ENCODE results near the gene TMEM119. TPM values are rescaled to one million over a fixed set of nuclear protein-coding genes. Genes with fewer than 3 reads are reported as not detected.

TMEM119 gene
- total and polyA plus RNA-seq, 2 of the 13 experiments (the other 11 are each of a cell fraction or from before 2014, with no cell fraction given), result not detected

DNA sequence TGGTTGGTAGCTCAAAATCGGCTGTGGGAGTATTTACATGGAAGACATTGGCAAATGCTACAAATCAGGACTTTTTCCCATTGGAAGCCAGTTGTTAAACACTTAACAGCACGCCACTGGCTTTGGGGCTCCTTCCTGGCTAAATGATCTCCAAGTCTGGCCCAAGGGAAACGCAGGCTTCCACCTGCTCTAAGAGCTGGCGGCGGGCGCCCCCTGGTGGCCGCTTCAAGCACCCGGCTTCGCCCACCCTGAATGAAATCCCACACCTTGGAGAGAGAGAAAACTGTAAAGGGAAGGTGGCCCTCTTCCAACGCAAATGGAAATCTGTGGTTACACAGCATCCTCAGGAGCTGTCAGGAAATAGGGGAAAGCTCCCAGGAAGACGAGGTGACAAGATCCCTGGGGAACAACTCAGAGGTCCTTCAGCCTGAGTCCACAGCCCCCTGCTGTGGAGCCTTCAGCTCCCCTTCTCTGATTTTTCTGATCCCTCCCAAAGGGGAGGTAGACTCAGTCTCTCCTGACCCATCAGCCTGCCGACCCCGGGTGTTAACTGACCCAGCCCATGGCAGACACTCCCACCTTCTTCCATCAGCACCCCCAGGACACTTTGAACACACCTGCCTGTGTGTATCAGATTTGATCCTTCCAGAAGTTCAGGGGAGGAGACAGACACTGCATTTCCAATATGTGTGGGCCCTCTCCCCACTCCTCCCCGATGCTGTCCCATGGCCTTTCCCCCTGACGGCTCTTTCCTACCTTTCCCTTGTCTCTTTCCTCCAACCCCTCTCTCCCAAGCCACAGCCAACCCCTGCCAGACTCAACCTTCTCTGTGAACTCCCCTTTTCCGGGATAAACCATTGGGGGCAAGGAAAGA lies 20.4 kb upstream of the TMEM119 start (continued):
- TF ChIP-seq, protein P1, sequence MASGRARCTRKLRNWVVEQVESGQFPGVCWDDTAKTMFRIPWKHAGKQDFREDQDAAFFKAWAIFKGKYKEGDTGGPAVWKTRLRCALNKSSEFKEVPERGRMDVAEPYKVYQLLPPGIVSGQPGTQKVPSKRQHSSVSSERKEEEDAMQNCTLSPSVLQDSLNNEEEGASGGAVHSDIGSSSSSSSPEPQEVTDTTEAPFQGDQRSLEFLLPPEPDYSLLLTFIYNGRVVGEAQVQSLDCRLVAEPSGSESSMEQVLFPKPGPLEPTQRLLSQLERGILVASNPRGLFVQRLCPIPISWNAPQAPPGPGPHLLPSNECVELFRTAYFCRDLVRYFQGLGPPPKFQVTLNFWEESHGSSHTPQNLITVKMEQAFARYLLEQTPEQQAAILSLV (CRISPR knock-in tag; IDR thresholded peaks at IDR 0.05; ENCODE audit: borderline replicate concordance), result no peak
- TF ChIP-seq ZBTB7A (CRISPR knock-in tag; IDR thresholded peaks at IDR 0.05) (no peak), RBFOX2 (IDR thresholded peaks at IDR 0.05; ENCODE audit: low read depth, low read length) (no peak), HOXA3 (CRISPR knock-in tag; IDR thresholded peaks at IDR 0.05) (no peak), ZNF230 (CRISPR knock-in tag; IDR thresholded peaks at IDR 0.05) (no peak), ZNF3 (CRISPR knock-in tag; IDR thresholded peaks at IDR 0.05) (no peak), ZMYM3 (CRISPR knock-in tag; IDR thresholded peaks at IDR 0.05) (no peak), XRCC5 (optimal IDR thresholded peaks at IDR 0.05; ENCODE audit: low read length) (peak; percentile 62), AKAP8 (CRISPR knock-in tag; IDR thresholded peaks at IDR 0.05) (no peak), KAT2B (IDR thresholded peaks at IDR 0.05; ENCODE audit: borderline replicate concordance, low read depth, low read length) (no peak), ZIK1 (CRISPR knock-in tag; IDR thresholded peaks at IDR 0.05; ENCODE audit: borderline replicate concordance, low read depth) (no peak), SALL1 (CRISPR knock-in tag; IDR thresholded peaks at IDR 0.05) (peak; percentile 50; the same call in 1 of the 2 replicates), MAZ (IDR thresholded peaks at IDR 0.05; ENCODE audit: borderline replicate concordance, low read depth, low read length) (no peak), MAZ (CRISPR knock-in tag; IDR thresholded peaks at IDR 0.05; ENCODE audit: low read depth) (0 out of 2 replicates have a peak, but pooled peaks have one; percentile 30), SRSF4 (IDR thresholded peaks at IDR 0.05; ENCODE audit: low read depth, low read length, poor library complexity, severe bottlenecking) (no peak), ZSCAN31 (CRISPR knock-in tag; IDR thresholded peaks at IDR 0.05; ENCODE audit: low read depth) (no peak), POGZ (CRISPR knock-in tag; IDR thresholded peaks at IDR 0.05) (no peak), ZFAT (CRISPR knock-in tag; conservative IDR thresholded peaks at IDR 0.05) (no peak), ZNF441 (CRISPR knock-in tag; IDR thresholded peaks at IDR 0.05; ENCODE audit: borderline replicate concordance) (no peak), ZNF772 (CRISPR knock-in tag; IDR thresholded peaks at IDR 0.05) (0 out of 2 replicates have a peak, but pooled peaks have one; percentile 43)
